HEK293 (cell line): Measurements from ENCODE around the gene MT1F.

Source experiments
- CTCF ChIA-PET: fragments of 350-600 bp; formaldehyde crosslinking; extraction: SDS; loops from one replicate; lab custom pipeline; 2021; ENCODE audit warnings: antibody characterized with exemption; lab: Yijun Ruan, JAX
- POLR2A ChIA-PET: fragments of 300-600 bp; formaldehyde crosslinking; extraction: SDS; loops from one replicate; lab custom pipeline; 2020; ENCODE audit warnings: antibody characterized with exemption, inconsistent platforms; lab: Yijun Ruan, JAX
- H3K27ac ChIP-seq: fragments of 200-500 bp; sonication (Bioruptor generic); 2 replicates; pipeline ENCODE4 v1.5.1; 2014; ENCODE audit warnings: low read depth, low read length, control low read depth, inconsistent platforms; ENCODE audit errors: extremely low read depth
- H3K36me3 ChIP-seq, 2 experiments: fragments of 200-500 bp in 1 of 2; sonication (Bioruptor generic) in 1 of 2; 1 replicate in 1 of 2; 2 replicates in 1 of 2; pipeline ENCODE4 v1.5.1; 2014 to 2017; ENCODE audit warnings: inconsistent platforms in 2 of 2, low read length in 2 of 2; ENCODE audit not compliant: control insufficient read depth in 2 of 2, insufficient read depth in 1 of 2
- H3K4me1 ChIP-seq: fragments of 200-500 bp; sonication (Bioruptor generic); 2 replicates; pipeline ENCODE4 v1.5.1; 2014; ENCODE audit warnings: mild to moderate bottlenecking, low read length, inconsistent platforms; ENCODE audit not compliant: control insufficient read depth, insufficient read depth
- H3K4me3 ChIP-seq: 2 replicates; pipeline ENCODE4 v1.5.1; 2011; ENCODE audit warnings: low read depth, mild to moderate bottlenecking, control low read depth, low read length, moderate library complexity
- H3K9me3 ChIP-seq: fragments of 200-500 bp; sonication (Bioruptor generic); 2 replicates; pipeline ENCODE4 v1.5.1; 2014; ENCODE audit warnings: low read depth, low read length, inconsistent platforms; ENCODE audit not compliant: control insufficient read depth, insufficient read depth
- BCL6B ChIP-seq: fragments of 450-650 bp; formaldehyde crosslinking; IDR thresholded peaks from 2 replicates; pipeline ENCODE4 v1.5.1; 2017; ENCODE audit warnings: missing biosample characterization, missing genetic modification characterization
- GFI1B ChIP-seq: fragments of 450-650 bp; formaldehyde crosslinking; IDR thresholded peaks from 2 replicates; pipeline ENCODE4 v1.5.1; 2016; ENCODE audit warnings: missing biosample characterization, missing genetic modification characterization
- KLF1 ChIP-seq: fragments of 450-650 bp; formaldehyde crosslinking; IDR thresholded peaks from 2 replicates; pipeline ENCODE4 v1.5.1; 2016; ENCODE audit warnings: missing biosample characterization, missing genetic modification characterization
- PBX3 ChIP-seq: sonication (generic); formaldehyde crosslinking; IDR thresholded peaks from 2 replicates; pipeline ENCODE4 v1.8.1; 2022; ENCODE audit warnings: mild to moderate bottlenecking, moderate library complexity, missing genetic modification reagents
- RBAK ChIP-seq: fragments of 450-650 bp; formaldehyde crosslinking; IDR thresholded peaks from 2 replicates; pipeline ENCODE4 v1.5.1; 2016; ENCODE audit warnings: missing biosample characterization, missing genetic modification characterization
- ZEB2 ChIP-seq: fragments of 450-650 bp; formaldehyde crosslinking; IDR thresholded peaks from 2 replicates; pipeline ENCODE4 v1.5.1; 2016; ENCODE audit warnings: missing biosample characterization, missing genetic modification characterization
- ZFP37 ChIP-seq: fragments of 450-650 bp; formaldehyde crosslinking; IDR thresholded peaks from 2 replicates; pipeline ENCODE4 v1.5.1; 2016; ENCODE audit warnings: missing biosample characterization, missing genetic modification characterization
- ZNF221 ChIP-seq: fragments of 450-650 bp; formaldehyde crosslinking; IDR thresholded peaks from 2 replicates; pipeline ENCODE4 v1.5.1; 2017; ENCODE audit warnings: missing biosample characterization, missing genetic modification characterization, borderline replicate concordance
- ZNF23 ChIP-seq: fragments of 450-650 bp; formaldehyde crosslinking; IDR thresholded peaks from 2 replicates; pipeline ENCODE4 v1.5.1; 2016; ENCODE audit warnings: missing biosample characterization, missing genetic modification characterization, borderline replicate concordance
- ZNF266 ChIP-seq: fragments of 450-650 bp; formaldehyde crosslinking; IDR thresholded peaks from 2 replicates; pipeline ENCODE4 v1.5.1; 2016; ENCODE audit warnings: missing biosample characterization, missing genetic modification characterization, low read depth
- ZNF311 ChIP-seq: fragments of 450-650 bp; formaldehyde crosslinking; IDR thresholded peaks from 2 replicates; pipeline ENCODE4 v1.5.1; 2017; ENCODE audit warnings: missing biosample characterization, missing genetic modification characterization, borderline replicate concordance
- ZNF341 ChIP-seq: fragments of 450-650 bp; formaldehyde crosslinking; IDR thresholded peaks from 2 replicates; pipeline ENCODE4; 2016; ENCODE audit warnings: low read depth, missing biosample characterization, missing genetic modification characterization
- ZNF350 ChIP-seq: fragments of 450-650 bp; formaldehyde crosslinking; IDR thresholded peaks from 2 replicates; pipeline ENCODE4 v1.5.0; 2017; ENCODE audit warnings: missing biosample characterization, mild to moderate bottlenecking, missing genetic modification characterization
- ZNF423 ChIP-seq: fragments of 450-650 bp; formaldehyde crosslinking; IDR thresholded peaks from 2 replicates; pipeline ENCODE4 v1.5.1; 2016; ENCODE audit warnings: missing biosample characterization, missing genetic modification characterization
- ZNF521 ChIP-seq: fragments of 450-650 bp; formaldehyde crosslinking; IDR thresholded peaks from 2 replicates; pipeline ENCODE4 v1.5.1; 2017; ENCODE audit warnings: missing biosample characterization, mild to moderate bottlenecking, missing genetic modification characterization
- ZNF529 ChIP-seq: fragments of 450-650 bp; formaldehyde crosslinking; IDR thresholded peaks from 2 replicates; pipeline ENCODE4 v1.5.1; 2017; ENCODE audit warnings: missing genetic modification characterization, missing biosample characterization; ENCODE audit not compliant: insufficient replicate concordance
- ZNF530 ChIP-seq: fragments of 450-650 bp; formaldehyde crosslinking; IDR thresholded peaks from 2 replicates; pipeline ENCODE4 v1.5.1; 2016; ENCODE audit warnings: low read depth, missing biosample characterization, missing genetic modification characterization
- ZNF544 ChIP-seq: fragments of 450-650 bp; formaldehyde crosslinking; IDR thresholded peaks from 2 replicates; pipeline ENCODE4 v1.5.0; 2017; ENCODE audit warnings: missing biosample characterization, missing genetic modification characterization
- ZNF548 ChIP-seq: fragments of 450-650 bp; formaldehyde crosslinking; IDR thresholded peaks from 2 replicates; pipeline ENCODE4 v1.5.1; 2016; ENCODE audit warnings: missing biosample characterization, missing genetic modification characterization
- ZNF629 ChIP-seq: fragments of 450-650 bp; formaldehyde crosslinking; IDR thresholded peaks from 2 replicates; pipeline ENCODE4 v1.5.1; 2017; ENCODE audit warnings: missing biosample characterization, missing genetic modification characterization
- ZNF654 ChIP-seq: fragments of 450-650 bp; formaldehyde crosslinking; IDR thresholded peaks from 2 replicates; pipeline ENCODE4 v1.5.1; 2016; ENCODE audit warnings: low read depth, missing biosample characterization, missing genetic modification characterization
- ZNF677 ChIP-seq: fragments of 450-650 bp; IDR thresholded peaks from 2 replicates; pipeline ENCODE4 v1.5.0; 2018; ENCODE audit warnings: missing biosample characterization, mild to moderate bottlenecking, missing genetic modification characterization, moderate library complexity
- ZNF701 ChIP-seq: fragments of 450-650 bp; formaldehyde crosslinking; IDR thresholded peaks from 2 replicates; pipeline ENCODE4 v1.5.1; 2016; ENCODE audit warnings: missing biosample characterization, missing genetic modification characterization
- ZNF792 ChIP-seq: fragments of 450-650 bp; formaldehyde crosslinking; IDR thresholded peaks from 2 replicates; pipeline ENCODE4 v1.5.1; 2016; ENCODE audit warnings: missing biosample characterization, missing genetic modification characterization

The MT1F gene

GRCh38 chr16:56688762-56689161 is 31.0 kb downstream of the MT1F start:
- no peaks in the 10 kb centered on the region for H3K36me3 ChIP-seq
- ChIA-PET CTCF (interaction anchor here (0.9 to 1.6 kb wide), 3 partner anchors 13 to 111 kb away, joined by 3 to 5 read pairs (median 4); no protein-coding TSS in a partner anchor), POLR2A (no interaction called here)
- H3K4me1 ChIP-seq: peaks cover 4% of the 10 kb centered on the region; the same call in 1 of the 2 replicates
- H3K4me3 ChIP-seq: no peak overlapping the region
- H3K27ac ChIP-seq: no peak overlapping the region
- TF ChIP-seq RBAK (tag by site-specific recombination) (no peak), GFI1B (no peak), ZNF654 (tag by site-specific recombination) (no peak), ZNF423 (no peak), ZNF266 (no peak), ZNF529 (tag by site-specific recombination) (no peak), ZNF677 (no peak), ZNF521 (tag by site-specific recombination) (no peak), ZNF701 (tag by site-specific recombination) (no peak), ZNF629 (no peak), KLF1 (tag by site-specific recombination) (no peak), ZNF530 (no peak), ZNF23 (tag by site-specific recombination) (no peak), BCL6B (no peak), ZNF548 (tag by site-specific recombination) (no peak), ZFP37 (tag by site-specific recombination) (no peak), PBX3 (CRISPR knock-in tag) (no peak), ZNF792 (no peak), ZNF544 (tag by site-specific recombination) (no peak)
- TF ChIP-seq, all 188 proteins: peak for 0
- no peaks in the 10 kb centered on the region for H3K9me3 ChIP-seq

- Histone ChIP-seq H3K4me3 (no peak overlapping the region), H3K4me1 (peaks cover 4% of the 10 kb centered on the region; the same call in 1 of the 2 replicates), H3K9me3 (no peaks in the 10 kb centered on the region)
- CTCF ChIA-PET: interaction anchor here (0.9 to 1.6 kb wide), 3 partner anchors 12 to 112 kb away, joined by 3 to 5 read pairs (median 4); no protein-coding TSS in a partner anchor
- TF ChIP-seq ZNF677: no peak
- TF ChIP-seq ZNF221 (tag by site-specific recombination): no peak
- no peak for TF ChIP-seq ZEB2 (tag by site-specific recombination)
- TF ChIP-seq ZNF350 (tag by site-specific recombination): no peak
- 0 out of 2 replicates have a peak, but pooled peaks have one; percentile 22 for TF ChIP-seq ZNF341 (tag by site-specific recombination)
- no peak for TF ChIP-seq ZNF311
- TF ChIP-seq, all 188 proteins: peak for 1
- POLR2A ChIA-PET: interaction anchor here (1.1 kb wide), 1 partner anchor 16 kb away, joined by 3 read pairs; no protein-coding TSS in a partner anchor
- no peaks in the 10 kb centered on the region for H3K36me3 ChIP-seq
- H3K27ac ChIP-seq: no peak overlapping the region
These were observed 31.4 kb downstream of the MT1F start for GRCh38 chr16:56689171-56689570.
